Measurements from ENCODE around the gene SLC6A17.

The SLC6A17 gene

DNA sequence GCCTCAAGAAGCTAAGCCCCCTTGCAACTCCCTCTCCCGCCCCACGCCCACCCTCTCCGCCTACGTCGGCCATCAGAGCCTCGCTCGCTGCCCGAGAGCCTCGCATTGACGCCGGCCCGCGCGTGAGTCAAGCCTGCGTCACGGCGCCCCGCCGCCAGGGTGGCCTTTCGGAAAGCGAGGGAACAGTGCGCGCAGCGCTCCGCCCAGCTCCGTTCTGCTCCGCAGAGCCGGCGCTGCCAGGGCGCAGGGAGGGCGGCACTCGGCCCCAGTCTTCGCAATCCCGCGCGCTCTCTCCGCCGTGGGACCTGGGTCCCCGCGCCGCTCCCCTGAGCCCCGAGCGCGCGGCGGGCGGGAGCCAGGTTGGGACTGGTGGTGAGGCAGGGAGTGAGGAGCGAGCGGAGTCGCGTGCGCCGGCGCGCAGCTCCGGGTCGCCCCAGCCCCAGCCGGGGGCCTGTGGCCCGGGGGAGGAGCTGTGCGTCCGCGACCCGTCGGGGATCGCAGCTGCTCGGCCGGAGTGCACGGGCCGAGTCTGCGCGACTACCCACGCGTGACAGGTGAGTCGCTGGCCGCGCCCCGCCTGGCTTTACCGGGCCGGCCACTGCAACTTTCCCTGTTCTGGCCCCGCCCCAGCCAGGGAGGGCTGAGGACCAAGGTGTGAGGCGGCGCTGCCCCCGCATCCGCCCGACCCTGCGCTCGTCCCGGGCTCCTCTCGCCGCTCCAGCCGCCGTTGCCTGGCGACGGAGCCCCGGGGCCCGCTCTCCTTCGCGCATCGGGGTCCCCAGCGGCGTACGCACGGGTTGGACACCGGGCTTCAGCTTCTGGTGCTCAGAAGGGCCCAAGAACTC, at the start of gene SLC6A17:
Gene SLC6A17, plus strand, starts transcription at position 165 of the 845 bp plus-strand sequence. CDS start 16,436 bp downstream, outside the sequence.
- DNase-seq, result no peak

DNA sequence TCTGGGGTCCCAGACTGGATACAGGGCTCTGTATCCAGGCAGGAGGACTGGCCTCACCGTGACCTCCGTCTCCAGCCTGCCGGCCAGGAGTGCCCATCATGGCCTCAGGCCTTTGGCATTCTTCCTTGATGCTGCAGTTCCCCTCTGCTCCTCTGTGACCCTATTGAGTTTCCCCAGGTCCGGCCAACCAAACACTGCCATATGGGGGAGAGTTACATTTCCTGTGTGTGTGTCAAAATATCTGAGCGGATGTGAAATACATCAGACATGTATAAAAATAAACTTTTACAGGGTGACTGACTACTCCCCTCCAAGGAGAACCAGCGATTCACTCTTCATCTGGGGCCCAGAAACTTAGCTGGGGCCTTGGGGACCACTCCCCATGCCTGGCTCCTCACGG, 48.2 kb upstream of the SLC6A17 start:
- DNase-seq, result no peak

DNA sequence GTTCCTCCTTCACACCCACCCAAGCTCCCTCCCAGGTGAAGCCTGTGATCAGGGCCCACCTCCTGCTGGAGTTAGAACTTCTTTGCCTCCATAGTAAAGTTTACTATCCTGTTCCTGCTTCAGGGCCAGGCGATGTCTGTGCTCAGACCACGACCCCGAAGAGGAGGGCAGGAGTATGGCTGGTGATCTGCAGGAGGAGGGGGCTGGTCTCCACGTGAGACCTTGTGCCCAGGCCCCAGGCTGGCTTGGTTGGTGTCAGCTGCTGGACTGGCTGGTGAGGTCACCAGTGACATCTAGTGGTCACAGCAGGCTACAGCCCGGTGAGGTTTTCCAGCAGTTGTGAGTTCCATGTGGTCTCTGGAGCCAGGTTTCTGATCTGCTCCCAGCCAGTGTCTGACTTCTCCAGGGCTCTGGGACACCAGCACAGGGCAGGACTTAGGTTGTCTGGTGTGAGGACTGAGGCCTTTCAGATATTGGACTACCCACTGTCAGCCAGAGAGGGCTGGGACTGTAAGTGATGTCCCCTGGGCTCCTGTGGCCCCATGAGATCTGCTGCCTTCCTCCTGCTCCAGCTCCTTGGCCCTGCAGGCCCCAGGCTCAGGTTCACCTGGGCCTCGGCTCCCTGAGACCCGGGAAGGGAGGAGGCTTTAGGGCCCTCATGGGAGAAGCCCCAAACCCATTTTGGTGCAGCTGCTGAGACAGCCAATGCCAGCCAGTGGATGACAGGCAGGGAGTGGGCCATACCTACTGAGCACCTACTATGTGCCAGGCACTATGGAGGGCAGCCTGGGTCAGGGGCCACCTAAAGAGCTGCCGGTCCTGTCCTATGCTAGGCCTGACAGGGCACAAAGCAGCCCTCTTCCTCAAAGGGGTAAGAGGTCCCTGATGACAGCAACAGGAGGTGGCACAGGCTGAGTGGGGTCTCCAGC, 44.0 kb upstream of the SLC6A17 start:
- no peak for DNase-seq

DNA sequence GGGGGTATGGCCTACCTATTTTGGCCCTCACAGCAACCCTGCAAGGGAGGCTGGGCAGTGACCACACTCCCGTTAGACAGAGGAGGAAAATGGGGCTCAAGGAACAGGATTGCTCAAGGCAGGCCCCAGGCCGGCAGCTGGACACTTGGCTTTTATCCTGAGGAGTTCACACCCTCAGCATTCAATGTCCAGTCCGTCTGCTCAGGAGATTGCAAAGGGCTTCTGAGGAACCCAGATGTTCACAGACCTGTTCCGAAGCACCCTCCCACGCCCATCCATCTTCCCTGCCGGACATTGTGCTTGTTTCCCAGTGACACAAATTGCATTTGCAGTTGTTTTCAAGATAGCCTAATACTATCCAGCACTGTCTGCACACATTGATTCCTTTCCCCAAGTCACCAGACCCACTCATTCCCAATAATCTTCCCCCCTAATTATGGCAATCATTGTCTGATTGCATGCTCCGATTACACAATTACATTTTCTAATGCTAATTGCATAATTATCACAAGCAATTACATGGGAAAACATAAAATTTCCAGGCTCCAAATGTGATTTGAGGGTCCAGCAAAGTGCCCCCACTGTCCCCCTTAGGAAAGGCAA, 42.3 kb upstream of the SLC6A17 start:
- DNase-seq, result no peak

DNA sequence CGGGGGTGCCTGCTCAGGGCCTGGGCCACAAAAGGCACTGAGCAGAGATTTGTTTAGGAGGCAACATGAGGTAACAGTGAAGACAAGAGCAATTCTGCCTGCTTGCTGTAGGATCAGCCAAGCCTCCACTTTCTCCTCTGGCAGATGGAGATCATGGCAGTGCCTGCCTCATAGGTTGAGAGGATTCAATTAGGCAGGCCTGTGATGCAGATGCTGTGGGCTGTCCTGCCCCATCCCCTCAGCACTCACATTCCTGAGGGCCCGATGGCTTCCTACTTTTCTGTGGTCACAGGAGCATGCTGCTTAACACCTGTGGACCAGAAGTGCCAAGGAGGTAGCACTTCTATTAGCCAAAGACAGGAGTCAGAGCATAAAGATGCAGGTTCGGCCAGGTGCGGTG, 39.2 kb upstream of the SLC6A17 start:
- no peak for DNase-seq

DNA sequence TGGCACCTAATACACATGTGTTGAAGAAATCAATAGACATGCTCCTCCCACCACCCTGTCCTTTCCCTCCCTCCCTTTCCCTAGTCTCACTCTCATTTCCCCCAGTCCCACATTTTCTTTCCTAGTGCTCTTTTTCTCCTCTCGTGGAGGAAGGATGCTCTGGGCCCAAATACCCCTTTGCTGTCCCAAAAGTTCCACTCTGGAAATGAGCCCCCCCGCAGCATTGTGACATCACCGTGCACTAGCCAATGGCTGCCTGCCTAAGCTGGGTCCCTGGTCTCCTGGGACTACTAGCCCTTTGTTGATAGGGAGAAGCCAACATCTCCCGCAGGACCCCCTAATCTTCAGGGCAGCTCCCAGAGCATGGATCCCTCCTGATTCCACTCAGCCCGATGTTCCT, 38.2 kb upstream of the SLC6A17 start, which contains the start of gene UBL4B:
Gene UBL4B, plus strand, starts transcription at position 301 of the 400 bp plus-strand sequence. Its CDS starts 92 bp downstream, at position 393.
- no peak for DNase-seq

DNA sequence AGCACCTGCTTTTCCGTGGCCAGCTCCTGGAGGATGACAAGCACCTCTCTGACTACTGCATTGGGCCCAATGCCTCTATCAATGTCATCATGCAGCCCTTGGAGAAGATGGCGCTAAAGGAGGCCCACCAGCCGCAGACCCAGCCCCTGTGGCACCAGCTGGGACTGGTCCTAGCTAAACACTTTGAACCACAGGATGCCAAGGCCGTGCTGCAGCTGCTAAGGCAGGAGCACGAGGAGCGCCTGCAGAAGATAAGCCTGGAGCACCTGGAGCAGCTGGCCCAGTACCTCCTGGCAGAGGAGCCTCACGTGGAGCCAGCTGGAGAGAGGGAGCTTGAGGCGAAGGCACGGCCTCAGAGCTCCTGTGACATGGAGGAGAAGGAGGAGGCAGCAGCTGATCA, 37.6 kb upstream of the SLC6A17 start:
- no peak for DNase-seq

DNA sequence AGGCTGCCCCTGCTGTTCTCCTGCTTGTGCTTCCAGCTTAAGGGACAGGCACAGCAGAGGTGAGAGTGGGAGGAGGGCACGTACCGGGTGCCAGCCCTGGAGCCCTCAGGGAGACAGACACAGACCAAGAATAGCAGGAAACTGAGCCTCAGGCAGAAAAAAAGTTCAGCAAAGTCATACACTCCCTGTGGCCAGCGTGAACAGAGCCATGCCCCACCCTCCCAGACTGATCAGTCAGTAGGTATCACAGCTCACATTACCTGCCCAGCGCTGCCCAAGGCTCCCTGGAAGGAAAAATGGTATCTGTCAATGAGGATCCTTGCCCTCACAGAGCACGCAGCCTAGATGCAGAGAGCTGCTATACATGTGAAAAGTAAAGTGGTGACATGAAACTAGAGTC, 36.7 kb upstream of the SLC6A17 start:
- no peak for DNase-seq

DNA sequence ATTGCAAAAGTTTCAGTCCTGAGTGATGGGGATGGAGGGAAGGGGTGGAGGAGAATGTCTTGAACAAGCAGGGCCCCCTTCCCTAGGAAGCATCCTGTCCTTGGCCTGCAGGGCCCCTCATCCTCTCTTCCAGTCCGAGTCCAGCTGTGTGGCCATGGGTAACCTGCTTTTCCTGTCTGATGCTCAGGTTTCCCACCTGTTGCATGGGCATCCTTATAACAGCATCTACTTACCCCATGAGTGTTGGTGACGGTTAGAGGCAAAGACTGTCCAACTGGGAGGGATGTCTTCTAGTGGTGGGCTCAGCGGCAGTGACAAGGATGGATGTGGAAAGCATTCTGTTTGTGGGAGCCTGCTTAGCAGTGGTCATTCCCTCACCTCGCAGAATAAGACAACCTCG, 36.1 kb upstream of the SLC6A17 start:
- no peak for DNase-seq

DNA sequence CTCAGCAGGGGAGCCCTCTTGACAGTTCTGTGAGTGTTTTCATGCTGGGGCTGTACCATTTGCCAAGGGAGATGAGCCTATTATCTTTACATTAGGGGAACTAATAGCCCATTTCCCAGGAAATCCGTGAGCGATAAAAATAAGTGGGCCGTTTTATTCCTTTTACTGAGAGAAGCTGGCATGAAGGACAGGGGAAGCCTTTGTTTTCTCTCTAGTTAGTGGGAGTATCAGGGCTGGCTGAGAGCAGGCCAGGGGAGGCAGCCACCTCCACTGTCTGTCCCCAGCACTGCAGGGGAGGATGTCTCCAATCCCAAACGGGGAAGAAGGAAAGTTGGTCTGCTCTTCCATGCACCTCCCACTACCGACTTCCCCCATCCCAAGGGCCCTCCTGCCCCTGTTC, 35.5 kb upstream of the SLC6A17 start:
- no peak for DNase-seq

DNA sequence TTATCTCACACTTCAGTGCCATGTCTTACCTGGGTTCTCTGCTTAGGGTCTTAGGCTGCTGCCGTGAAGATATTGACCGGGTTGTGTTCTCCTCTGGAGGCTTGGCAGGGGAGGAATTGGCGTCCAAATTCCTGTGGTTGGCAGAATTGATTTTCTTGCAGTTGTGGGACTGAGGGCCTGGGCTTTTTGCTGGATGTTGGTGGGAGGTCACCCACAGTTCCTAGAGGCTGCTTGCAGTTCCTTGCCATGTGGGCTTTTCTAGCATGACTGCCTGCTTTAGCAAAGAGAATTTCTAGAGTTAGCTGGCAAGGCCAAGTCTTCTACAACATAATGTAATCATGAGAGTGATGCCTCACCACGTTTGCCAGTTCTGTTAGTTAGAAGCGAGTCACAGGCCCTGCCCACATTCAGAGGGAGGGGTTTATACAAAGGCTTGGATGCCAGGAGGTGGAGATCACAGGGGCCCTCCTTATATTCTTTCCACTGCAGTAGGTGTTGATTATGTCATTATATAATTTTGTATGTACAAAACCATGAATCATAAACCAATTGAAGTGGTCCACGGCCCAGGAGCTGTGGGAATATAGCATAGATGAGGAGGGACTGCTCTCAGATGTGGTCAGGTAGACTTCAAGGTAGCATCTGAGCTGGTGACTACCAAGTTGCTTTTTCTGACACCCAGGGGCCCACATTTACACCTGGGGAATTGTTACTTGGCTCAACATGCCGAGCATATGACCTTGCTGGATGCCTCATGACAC, 31.5 kb upstream of the SLC6A17 start:
- DNase-seq, result no peak

DNA sequence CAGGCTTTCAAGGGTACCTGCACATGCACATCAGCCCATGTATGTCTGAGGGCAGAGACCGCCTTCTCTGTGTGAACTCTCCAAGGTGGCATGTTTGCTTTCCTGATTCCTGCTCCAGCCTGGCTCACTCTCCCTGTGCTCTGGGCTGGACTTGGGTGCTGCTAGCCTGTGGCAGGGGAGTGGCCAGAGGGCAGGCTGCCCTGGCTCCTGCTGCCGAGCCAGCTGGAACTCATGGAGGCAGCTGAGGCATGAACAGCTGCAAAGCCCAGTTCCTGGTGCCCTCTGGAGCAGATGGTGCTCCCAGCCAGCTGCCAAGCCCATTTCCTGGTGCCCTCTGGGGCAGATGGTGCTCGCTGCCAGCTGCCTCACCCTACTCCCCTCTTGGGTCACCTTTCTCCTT, 30.5 kb upstream of the SLC6A17 start:
- DNase-seq, result peak; percentile 25

DNA sequence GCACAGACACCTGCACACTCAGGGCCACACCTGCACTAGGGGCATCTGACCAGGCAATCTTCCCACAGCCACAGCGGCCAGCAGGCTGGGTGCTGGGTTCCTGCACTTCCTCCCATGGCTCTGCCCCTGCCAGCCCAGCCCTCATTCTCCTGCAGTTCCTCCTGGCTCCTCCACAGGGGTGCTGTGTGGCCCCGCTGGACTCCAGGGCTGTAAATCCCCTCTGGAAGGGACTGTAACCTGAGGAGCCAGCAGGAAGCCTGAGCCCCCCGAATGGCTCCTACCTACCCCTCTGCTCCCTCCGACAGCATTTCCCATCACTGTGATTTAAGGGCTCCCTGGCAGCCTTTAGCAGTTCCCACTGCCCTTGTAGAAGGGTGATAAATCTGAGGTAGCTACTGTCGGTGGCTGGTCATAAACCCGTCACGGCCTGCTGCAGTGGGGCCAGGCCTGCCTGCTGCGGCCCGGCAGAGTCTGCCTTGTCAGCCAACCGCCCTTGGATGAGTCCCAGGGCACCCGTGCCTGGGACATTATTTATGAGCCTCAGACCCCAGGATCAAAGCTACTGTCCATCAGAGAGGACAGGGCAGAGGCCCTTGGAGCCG, 29.2 kb upstream of the SLC6A17 start:
- no peak for DNase-seq

DNA sequence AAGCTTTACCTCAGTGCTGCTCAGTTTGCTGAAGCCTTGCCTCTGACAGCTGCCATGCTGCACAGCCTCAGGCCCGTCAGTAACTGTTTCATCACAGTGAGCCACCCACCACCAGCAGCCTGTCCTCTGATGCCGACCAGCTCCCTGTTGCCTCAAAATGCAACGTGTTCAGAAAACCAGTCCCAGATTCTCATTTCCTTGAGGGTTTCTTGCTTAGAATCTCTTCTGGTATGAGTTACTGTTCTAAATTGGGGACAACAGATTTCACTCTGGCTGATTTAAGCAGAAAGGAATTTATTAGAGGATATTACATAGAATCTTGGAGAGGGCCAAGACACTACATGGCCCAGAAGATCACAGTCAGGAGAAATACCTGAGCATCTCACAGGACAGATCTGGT, 27.1 kb upstream of the SLC6A17 start:
- DNase-seq, result no peak

DNA sequence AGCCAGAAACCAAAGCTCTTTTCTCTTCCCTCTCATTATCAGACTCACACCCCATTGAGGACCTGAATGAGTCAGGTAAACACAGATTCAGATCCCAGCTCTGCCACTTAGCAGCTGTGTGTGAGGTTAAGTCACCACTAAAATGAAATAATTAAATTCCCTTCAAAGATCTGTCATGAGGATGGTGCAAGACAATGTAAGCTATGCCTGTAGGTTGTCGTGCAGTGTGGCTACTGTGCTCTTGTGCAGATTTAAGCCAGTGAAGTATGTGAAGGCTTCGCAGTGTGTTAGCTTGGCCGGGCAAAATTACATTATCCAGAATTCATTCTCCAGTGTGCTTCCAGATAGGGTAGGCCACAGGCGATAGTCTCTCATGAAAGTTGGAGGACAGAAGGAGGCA, 24.5 kb upstream of the SLC6A17 start:
- no peak for DNase-seq

DNA sequence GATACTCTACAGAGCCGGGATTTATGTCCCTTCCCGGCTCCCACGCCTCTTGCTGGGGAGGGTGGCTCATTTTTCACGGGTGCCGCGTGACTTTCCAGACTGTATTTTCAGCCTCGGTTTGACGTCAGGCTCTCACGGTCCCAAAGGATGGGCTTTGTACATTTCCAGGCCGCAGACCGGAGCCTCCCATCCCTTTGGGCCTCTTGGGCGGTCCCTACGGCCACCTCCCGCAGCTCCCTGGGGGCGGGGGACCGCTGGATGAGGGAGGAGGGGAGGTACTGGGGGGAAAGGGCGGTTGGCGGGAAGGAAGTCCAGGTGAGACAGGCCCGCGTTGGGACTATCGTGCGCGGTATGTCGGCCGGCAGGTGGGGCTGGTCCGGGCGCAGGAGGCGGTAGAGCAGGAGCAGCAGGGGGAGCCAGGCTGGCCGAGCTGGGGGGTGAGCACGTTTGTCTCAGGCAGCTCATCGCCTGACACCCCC, 20.1 kb upstream of the SLC6A17 start:
- DNase-seq, result no peak

DNA sequence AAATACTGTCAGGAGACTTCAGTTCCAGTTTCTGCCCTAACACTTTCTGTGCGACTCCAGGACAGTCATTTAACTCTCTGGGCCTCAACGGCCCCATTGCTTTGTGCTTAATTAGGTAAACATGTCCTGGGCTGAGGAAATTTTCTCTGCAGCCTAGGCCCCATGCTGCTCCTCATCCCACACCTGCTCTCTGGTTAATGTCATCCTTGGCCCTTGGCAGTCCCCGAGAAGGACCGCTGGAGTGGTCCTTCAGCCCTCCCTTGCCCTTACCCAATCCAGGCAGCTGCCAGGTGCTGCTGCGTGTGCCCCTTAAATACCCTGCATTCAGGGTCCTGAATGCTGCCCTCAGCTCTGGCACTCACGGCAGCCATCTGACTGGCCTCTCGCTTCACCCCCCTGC, 19.3 kb upstream of the SLC6A17 start:
- DNase-seq, result no peak

DNA sequence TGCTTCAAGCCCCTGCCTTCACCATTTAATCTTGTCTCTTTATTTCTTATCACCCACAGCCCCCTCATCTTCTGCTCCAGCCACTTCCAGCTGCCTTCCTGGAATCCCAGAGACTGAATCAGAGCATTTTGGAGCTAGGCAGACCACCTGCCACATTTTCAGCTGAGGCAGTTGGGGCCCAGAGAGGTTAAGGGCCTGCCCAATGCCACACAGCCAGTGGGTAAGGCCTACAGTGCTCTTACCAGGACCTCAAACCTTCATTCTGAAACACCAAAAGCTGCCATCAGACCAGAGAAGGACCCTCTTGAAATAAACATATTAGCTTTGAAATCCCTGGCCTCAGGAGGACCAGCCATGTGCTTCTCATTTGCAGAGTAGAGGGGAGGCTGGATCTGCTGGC, 17.6 kb upstream of the SLC6A17 start:
- DNase-seq, result no peak

DNA sequence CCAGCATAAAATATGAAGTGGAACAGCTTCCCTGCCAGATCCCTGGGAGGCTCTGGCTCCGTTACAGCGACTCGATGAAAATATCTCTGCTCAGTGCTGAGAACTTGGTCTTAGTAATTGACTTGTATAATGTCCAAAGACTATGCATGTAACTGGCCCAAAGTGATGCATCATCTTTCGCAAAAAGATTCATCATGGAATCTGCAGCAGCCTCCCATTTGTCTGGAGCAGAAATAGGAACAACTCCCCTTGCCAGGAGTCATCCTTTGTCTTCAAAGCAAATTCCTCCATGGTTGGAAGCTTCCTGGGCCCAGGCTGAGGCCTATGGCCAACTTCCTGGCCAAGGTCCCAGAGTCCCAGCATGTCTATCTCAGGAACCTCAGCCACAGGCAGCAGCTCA, 16.9 kb upstream of the SLC6A17 start:
- no peak for DNase-seq

DNA sequence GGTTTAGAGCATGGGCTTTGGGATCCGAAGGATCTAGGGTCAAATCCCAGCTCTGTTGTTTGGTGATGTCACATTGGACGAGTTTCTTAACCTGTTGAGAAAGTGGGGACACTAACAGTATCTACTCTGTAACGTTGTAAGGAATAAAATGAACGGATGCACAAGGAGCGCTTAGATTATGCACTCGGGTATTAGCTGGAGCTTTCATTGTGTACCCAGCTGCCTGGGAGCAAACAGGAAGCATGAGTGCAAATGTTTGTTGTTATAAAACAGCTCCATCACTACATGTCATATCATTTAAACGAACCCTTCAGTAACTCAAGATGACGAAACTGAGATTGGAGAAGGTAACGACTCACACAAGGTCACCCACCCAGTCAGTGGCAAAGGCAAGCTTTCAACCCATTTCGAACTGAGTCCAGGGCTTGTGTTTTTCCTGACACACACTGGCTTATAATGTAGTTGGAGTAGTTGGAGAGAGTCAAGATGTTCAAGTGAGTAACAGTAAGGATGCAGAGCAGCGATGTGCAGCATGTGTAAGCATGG, 16.2 kb upstream of the SLC6A17 start:
- DNase-seq, result no peak

DNA sequence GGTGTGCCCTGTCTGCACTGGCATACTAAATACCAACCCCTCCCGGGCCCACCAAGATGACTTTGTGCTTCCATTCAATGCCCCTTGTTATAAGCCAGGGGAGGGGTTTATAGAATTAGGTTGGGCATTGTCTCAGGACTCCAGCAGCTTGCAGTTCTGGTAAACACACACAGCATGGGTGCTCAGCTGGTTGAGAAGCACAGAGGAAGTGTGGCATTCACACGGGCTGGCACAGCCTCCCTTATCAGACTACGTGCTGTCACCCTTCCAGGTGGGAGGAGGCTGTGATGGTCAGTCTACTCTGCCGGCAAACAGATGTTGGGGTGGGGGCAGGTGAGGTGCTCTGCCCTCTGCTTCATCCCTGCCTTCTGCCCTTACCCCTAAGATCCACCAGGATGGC, 15.0 kb upstream of the SLC6A17 start:
- no peak for DNase-seq

DNA sequence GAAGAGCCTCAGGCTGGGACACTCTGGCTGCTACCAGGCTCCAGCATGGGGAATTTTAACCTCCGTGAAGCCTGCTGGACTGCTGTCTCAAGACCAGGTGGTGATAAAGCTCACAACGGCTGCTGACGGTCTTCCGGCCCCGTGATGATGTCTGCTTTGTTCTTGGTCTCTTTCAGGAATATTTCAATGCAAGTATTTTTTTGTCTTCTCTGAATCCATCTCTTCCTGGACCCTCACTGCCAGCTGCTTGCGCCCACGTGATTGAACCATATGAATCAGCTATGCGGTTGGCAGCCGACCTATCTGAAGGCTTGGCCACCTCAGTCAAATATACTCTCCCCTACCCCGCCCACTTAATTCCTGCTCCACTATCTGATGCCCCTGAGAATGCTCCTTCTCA, 14.6 kb upstream of the SLC6A17 start:
- no peak for DNase-seq
